NCI-H187 treated with DMSO at 0.1 percent for 48 hours (cell line): Measurements from ENCODE around the gene SDK2.
"Not testable (repeated sequence)": the region's sequence is repeated elsewhere in the genome, so short reads cannot be mapped to it uniquely, and the experiment has no call there.

Experiments used
- DNase-seq: peaks from one replicate; lab custom pipeline; 2025; lab: John Stamatoyannopoulos, UW

Gene SDK2

DNA sequence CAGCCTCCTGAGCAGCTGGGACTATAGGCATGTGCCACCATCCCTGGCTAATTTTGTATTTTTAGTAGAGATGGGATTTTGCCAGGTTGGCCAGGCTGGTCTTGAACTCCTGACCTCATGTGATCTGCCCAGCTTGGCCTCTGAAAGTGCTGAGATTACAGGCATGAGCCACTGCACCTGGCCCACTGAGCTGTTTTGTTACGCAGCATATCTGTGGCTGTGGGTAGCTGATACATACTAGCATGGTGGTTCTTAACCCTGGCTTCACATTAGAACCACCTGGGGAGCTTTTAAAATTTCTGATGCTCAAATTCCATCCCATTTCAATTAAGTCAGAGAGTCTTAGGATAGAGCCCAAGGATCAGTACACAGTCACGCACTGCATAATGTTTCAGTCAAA is 190.8 kb downstream of the SDK2 start:
- DNase-seq = not testable (repeated sequence)

DNA sequence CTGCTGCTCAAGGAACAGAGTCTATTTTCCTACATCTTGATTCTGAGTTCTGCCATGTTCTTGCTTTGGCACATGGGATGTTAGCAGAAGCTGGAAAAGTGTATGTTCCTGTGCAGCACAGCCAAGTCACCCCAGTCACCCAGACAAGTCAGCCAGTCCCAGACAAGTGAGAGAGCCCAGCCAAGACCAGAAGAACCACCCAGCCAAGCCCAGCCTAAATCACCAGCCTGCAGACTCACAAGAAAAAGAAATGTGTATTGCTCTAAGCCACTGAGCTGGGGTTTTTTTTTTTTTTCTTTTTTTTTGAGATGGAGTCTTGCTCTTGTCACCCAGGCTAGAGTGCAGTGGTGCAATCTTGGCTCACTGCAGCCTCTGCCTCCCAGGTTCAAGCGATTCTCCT is 191.2 kb downstream of the SDK2 start:
- no peak for DNase-seq

DNA sequence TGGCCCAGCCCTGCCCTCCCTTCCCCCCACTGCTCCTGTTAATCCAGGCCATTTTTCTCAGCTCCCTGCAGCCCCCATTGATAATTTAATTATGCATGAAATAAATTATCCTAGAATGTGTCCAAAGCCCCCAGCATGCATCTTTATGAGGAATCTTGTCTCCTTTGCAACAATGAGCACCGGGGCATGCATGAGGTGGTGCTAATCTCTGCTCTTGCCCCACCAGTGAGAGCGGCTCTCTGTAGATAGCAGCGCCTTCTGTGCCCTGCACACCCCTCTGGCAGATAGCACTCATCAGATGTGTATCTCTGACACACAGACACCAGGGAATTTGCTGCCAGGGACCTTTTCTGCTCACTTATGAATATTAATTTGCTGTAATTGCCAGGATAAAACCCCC is 192.2 kb downstream of the SDK2 start:
- DNase-seq = no peak

GRCh38 chr17:73447319-73447718 is 196.9 kb downstream of the SDK2 start:
- DNase-seq = no peak

GRCh38 chr17:73446617-73447016 is 197.6 kb downstream of the SDK2 start:
- no peak for DNase-seq

DNA sequence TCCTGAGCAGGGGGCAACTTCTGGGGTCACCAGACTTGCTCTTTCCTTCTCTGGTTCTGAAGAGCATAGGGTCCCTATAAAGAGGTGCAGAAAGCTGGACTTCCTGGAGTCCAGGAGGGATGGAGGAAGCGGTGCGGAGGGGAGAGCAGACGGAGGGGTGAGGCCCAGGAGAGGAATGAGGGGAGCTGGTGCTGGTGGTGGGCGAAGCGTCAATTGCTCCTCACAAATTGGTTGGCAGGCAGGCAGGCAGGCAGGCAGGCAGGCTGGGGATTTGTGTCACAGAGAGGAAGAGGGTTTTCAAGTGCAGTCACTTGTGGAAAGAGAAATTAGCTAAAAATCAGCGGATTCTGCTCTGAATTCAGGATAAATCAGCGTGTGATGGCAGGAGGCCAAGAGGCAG is 198.8 kb downstream of the SDK2 start:
- no peak for DNase-seq

DNA sequence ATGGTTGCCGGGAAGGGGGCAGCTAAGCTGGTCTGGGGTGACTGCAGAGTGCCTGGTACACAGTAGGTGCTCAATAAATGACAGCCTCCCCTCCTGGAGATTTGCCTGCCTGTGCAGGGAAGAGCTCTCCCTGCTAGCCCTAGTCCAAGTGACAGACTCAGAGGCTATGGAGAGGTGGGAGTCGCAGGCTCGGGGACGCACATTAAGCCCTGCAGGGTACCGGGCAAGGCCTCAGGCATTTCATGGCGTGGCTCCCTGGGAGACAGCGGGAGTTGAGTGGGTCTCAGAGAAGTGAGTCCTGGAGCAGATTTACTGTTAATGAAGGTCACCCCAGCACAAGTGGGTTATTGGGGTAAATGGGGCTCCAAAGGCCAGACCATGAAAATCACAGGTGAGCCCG is 200.2 kb downstream of the SDK2 start:
- DNase-seq = no peak

DNA sequence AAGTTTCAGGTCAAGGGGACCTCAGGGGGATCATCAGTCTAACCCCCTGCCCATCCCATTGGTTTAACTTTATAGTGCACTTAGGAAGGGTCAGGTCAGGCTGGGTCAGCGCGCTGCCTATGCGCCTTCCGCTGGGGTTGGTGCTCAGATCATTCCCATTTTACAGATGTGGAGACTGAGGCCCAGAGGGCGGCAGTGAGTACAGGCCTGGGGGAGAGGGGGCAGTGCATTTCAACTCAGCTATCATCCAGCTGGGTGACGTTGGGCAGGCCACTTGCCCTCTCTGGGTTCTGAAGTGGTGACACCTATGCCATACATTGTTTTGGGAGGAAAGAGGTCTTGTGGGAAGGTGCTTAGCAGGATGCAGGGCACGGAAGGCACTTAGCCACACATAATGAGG is 204.6 kb downstream of the SDK2 start:
- DNase-seq = no peak

DNA sequence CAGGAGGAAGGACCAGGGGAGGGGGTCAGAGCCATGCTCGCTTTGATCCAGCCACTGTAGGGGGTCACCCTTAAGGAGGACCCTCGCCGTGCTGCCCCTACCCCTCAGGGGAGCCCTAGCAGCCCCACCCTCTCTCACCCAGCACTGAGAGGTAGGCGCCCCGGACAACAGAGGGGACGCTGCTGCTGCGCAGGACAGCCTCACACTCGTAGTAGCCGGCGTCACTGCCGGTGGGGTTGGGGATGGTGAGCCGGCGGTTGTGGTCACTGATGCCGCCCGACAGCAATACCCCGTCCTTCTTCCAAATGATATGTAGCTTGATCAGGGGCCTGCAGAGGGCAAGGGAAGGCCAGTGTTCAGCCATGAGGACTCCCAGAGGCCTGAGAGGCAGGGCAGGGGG is 206.4 kb downstream of the SDK2 start:
- no peak for DNase-seq

GRCh38 chr17:73436954-73437353 is 207.3 kb downstream of the SDK2 start:
- no peak for DNase-seq

DNA sequence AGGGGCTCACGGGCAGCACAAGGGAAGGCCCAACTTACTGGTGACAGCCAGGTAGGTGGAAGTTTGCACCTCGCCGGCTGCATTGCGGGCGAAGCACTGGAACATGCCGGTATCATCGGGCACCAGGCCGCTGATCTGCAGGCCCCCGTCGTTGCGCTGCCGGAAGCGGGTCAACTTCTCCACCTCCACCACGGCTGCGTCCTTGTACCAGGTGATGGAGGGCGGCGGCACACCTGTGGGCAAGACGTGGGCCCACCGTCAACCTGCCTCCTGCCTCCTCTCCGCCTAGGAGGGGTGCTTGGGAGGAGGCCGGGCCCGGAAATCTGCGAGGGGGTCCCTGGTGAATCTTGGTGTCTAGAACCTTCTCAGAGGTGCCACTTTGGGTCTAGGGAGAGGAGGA is 208.8 kb downstream of the SDK2 start:
- DNase-seq = no peak

GRCh38 chr17:73434154-73434553 is 210.1 kb downstream of the SDK2 start:
- DNase-seq = no peak

GRCh38 chr17:73433501-73433900 is 210.7 kb downstream of the SDK2 start:
- DNase-seq = no peak

GRCh38 chr17:73432624-73433190 is 211.5 kb downstream of the SDK2 start:
- DNase-seq = no peak

DNA sequence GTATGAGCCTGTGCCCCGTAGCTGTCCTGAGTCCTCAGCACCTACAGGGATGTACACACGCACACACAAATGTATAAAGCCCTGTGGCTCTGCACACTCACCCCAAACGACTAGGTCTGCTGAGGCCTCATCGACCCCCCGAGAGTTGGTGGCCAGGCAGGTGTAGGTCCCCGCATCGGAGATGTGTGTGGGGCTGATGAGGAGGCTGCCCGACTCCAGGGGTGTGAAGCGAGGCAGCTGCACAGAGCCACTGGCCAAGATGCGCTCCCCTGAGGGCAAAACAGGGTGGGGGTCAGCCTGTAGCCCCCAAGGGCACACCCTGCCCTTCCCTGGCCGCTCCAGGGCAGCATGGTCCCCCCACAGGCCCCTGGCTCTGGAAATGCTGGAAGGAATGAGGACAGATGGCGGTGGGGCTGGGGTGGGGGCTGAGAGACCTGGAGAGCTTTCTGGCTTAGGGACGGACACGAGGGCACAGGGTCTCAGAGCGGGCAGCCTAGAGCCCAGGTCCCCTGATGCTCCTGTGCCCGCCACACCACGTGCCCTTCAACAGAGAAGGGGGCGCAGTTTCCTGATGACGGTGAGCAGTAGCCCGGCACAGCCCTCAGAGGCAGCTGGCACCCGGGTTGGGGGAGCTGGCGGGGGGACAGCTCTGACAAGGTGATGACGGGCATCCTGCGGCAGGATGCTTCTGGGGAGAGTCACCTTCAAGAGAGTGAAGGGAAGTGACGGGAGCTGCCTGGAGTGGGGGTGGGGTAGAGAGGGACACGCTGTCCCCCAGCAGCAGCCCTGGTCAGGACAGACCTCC is 212.6 kb downstream of the SDK2 start:
- no peak for DNase-seq

DNA sequence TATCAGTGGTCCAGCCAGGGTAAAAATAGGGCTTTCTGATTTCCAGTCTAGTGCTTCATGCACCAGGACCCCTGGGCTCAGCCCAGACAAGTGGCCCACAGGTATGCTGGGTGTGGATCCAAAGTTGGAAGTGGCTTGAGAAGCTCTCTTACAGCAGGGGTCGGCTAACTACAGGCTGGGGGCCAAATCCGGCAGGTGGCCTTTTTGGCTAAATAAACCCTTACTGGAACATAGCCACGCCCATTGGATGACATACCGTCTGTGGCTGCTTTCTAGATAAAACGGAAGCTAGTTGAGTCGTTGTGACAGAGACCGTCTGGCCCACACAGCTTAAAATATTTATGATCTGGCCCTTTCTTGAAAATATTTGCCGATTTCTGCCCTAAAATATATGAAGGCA is 213.4 kb downstream of the SDK2 start:
- DNase-seq = no peak

DNA sequence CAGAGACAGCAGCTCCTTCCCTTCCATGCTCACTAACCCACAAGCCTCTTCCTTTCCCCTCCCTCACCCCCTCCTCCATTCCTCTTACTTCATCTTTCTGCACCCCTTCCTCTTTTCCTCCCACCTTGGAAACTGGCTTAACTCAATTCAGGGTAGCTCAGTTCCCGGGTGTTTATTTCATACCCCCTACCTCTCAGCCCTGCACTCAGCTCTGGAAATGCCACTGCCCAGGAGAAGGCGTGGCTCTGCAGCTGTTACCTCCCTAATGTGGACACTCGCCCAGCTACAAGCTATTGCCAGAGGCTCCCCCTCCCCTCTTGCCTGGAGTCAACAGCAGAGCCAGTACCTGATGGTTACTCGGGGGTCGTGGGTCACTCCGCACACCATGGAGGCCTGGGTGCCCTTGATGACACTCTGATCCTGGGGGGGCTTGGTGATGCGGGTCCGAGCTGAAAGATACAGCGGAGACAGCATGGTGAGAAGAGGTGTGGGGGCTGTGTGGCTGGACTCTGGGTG is 214.0 kb downstream of the SDK2 start:
- no peak for DNase-seq

DNA sequence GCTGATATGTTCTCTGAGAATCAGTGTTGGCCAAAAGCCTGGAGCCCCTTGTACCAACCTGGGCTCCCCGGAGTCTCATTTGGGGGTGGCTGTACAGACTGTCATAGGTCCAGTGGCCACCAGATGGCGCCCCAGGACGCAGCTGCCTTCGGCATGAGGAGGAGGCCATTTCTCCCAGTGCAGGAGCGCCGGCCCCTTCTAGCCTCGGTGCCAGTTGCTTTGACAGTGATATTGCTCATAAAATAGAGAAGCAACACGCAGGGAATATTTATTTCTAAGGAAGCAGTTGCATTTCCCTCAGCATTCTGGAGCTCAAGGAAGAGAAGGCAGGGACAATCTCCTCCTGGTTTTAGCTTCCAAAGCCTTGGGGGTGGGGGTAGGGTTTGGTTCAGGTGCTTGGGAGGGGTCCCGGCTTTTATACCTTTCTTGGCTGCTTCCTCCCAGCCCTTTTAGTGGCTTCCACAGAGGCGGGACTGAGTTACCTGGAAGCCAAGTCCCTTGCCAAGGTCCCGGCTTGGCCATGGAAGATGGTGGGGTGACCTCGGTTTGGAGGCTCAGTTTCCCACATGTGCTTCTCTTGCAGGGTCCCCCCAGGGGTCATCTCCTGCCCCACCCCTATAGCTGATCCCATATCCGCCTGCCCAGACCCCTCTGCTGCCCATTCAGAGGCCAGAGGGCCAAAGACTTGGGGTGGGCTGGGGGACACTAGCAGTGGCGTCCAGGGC is 214.6 kb downstream of the SDK2 start:
- DNase-seq = peak; percentile 36

DNA sequence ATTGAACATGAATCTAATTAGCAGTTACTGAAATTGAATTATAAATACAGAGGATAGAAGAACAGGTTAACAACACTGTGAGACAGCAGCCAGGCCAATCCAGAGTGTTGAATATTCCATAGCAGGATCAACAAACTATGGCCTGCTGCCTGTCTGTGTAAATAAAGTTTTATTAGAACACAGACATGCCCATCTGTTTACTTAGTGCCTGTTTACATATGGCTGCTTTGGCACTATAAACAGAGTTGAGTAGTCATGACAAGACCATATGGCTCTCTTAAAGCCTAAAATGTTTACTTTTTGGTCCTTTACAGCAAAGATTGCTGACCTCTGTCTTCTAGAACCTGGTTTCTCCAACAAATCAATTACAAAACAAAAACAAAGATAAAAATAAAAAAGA is 217.0 kb downstream of the SDK2 start:
- DNase-seq = no peak

GRCh38 chr17:73424571-73424970 is 219.7 kb downstream of the SDK2 start:
- no peak for DNase-seq

DNA sequence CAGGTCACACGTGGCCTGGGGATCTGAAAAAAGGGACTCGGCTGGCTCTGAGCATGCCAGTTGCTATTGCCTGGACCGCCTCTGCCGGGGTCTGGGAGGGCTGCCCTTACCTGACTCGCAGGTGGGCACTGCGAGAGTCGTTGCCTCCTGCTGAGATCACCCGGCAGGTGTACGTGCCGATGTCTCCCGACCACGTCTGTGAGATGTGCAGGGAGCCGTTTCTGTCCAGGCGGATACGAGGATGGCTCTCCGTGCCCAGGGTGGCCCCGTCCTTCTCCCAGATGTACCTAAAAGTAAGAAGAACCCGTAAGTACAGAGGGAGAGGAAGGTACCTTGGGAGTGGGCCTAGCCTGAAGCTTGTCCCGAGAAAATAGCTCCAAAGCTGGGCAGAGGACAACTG is 220.4 kb downstream of the SDK2 start:
- no peak for DNase-seq

DNA sequence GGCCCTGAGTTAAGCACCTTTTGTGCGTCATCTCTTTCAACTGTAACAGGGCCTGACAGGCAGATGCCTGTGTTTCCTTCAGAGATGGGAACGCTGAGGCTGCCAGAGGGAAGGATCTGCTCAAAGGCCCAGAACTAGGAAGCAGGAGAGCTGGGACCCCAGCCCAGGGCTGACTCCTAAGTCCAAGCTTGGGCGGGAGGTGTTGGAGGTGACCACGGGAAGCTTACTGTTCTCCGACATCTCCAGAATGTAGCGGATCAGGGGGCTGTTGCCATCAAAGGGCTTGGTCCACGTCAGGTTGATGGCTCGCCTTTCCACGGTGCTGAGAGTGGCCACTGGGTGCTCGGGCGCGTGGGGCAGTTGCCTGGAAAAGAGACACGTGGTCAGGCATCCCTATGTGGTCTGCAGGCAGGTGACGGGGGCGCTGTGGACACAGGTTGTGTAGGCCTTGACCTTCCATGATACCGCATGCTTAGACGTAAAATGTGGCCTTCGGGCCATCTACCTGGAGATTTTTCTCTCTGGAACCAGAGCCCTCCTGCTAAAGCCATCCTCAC is 221.0 kb downstream of the SDK2 start:
- no peak for DNase-seq

- no peak for DNase-seq
Measured at GRCh38 chr17:73422121-73422520, 222.1 kb downstream of the SDK2 start.
